ENCODE measurements around the gene C1orf146.
"Not testable (repeated sequence)": the region's sequence is repeated elsewhere in the genome, so short reads cannot be mapped to it uniquely, and the experiment has no call there.

C1orf146 gene

GRCh38 chr1:92274939-92275338 lies 57.2 kb downstream of the C1orf146 start:
- DNase-seq (ENCODE audit: low spot score): no peak

- no peak for DNase-seq (ENCODE audit: low spot score)
Observed at GRCh38 chr1:92276082-92276481, 58.4 kb downstream of the C1orf146 start.

DNA sequence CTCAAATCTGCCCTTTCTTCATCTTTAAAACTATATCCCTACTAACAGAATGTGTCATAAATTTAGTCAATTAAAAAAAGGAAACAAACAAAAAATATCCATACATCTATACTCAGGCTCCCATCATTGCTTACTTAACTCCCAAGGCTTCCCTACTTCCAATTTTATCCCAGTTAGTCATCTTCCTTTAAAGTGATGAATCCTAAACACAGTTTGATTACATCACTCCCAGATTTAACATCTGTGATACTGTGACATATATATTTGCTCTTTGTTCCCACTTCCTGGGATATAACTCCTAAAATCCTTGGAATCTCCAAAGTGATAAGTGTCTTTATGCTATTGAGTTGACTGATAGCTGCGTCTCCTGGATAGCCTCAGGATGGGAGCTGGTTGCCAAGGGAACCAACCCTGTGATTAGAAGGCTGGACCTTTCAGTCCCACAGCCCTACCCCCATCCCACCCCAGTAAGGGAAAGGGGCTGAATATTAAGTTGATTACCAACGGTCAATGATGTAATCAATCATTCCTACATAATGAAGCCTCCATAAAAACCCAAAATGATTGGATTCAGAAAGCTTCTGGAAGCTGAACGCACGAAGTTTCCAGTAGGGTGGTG lies 59.5 kb downstream of the C1orf146 start:
- no peak for DNase-seq (ENCODE audit: low spot score)

DNA sequence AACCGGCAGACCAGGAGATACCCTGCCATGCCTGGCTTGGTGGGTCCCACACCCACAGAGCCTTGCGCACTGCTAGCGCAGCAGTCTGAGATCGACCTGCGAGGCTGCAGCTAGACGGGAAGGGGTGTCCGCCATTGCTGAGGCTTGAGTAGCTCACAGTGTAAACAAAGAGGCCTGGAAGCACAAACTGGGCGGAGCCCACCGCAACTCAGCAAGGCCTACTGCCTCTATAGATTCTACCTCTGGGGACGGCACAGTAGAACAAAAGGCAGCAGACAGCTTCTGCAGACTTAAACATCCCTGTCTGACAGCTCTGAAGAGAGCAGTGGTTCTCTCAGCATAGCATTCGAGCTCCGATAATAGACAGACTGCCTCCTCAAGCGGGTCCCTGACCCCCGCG lies 62.1 kb downstream of the C1orf146 start:
- DNase-seq (ENCODE audit: low spot score): not testable (repeated sequence)

DNA sequence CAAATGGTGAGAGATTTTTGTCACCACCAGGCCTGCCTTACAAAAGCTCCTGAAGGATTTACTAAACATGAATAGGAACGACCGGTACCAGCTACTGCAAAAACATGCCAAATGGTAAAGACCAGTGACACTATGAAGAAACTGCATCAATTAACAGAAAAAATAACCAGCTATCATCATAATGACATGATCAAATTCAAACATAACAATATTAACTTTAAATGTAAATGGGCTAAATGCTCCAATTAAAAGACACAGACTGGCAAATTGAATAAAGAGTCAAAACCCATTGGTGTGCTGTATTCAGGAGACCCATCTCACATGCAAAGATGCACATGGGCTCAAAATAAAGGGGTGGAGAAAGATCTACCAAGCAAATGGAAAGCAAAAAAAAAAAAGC lies 63.7 kb downstream of the C1orf146 start:
- DNase-seq (ENCODE audit: low spot score): not testable (repeated sequence)

- DNase-seq (ENCODE audit: low spot score): no peak
Observed at GRCh38 chr1:92291372-92291999, 73.8 kb downstream of the C1orf146 start.
